Ovary (tissue), 10 donors: ENCODE results near the gene TSPAN32. TPM values are rescaled to one million over a fixed set of nuclear protein-coding genes. Genes with fewer than 3 reads are reported as not detected.
A peak's percentile ranks its signal among the peaks of the same experiment; 100 is the strongest.

ENCODE experiments used
- DNase-seq, 5 donors: peaks; one replicate each; pipeline ENCODE4 v3.0.0-alpha.2; 2019 to 2020
- H3K27ac ChIP-seq, 2 donors: fragments of 200-600 bp; one replicate each; pipeline versions ENCODE4 v1.5.1 to v1.8.0; 2019 to 2022
- H3K27me3 ChIP-seq: fragments of 200-600 bp; one replicate; pipeline ENCODE4 v1.8.0; 2022
- H3K36me3 ChIP-seq: fragments of 200-600 bp; sonication (generic); one replicate; pipeline ENCODE4 v1.5.1; 2019
- H3K4me1 ChIP-seq: one replicate; pipeline ENCODE4 v1.8.1; 2013; ENCODE audit warnings: mild to moderate bottlenecking, moderate library complexity; ENCODE audit not compliant: insufficient read depth
- H3K4me3 ChIP-seq: fragments of 200-600 bp; sonication (generic); one replicate; pipeline ENCODE4 v1.5.1; 2017
- H3K9me3 ChIP-seq, 2 donors: fragments of 200-600 bp in 1 of 2; sonication (generic) in 1 of 2; one replicate each; pipeline versions ENCODE4 v1.5.1 to v1.8.1; 2013 to 2019; ENCODE audit warnings: mild to moderate bottlenecking in 1 of 2, moderate library complexity in 1 of 2
- CTCF ChIP-seq, 3 donors: fragments of 450-650 bp in 2 of 3; fragments of 200-600 bp in 1 of 3; IDR thresholded peaks; one replicate each; pipeline versions ENCODE4 v1.5.1 to v1.8.0; 2016 to 2022; ENCODE audit warnings: antibody characterized with exemption in 3 of 3, mild to moderate bottlenecking in 1 of 3
- EP300 ChIP-seq: sonication (generic); formaldehyde crosslinking; IDR thresholded peaks from one replicate; pipeline ENCODE4 v1.6.1; 2017; ENCODE audit warnings: antibody characterized with exemption
- POLR2A ChIP-seq: fragments of 450-650 bp; IDR thresholded peaks from one replicate; pipeline ENCODE4 v1.6.1; 2017; ENCODE audit warnings: antibody characterized with exemption, mild to moderate bottlenecking, moderate library complexity
- WGBS, 3 donors: extraction: QIAGEN DNeasy Blood & Tissue Kit in 1 of 3; methylation state at CpG; one replicate each; pipeline versions ENCODE4 v1.1.5 to v1.1.7; 2013 to 2017; 5-methylcytosine and 5-hydroxymethylcytosine counted together
- intact Hi-C, 4 donors: fragments of 100-400 bp; cut with DNase I; formaldehyde crosslinking; loops; one replicate each; pipeline versions ENCODE4 v1.11.0 to v1.15.1; 2022 to 2023
- long read RNA-seq, 3 donors: library from polyadenylated mRNA in 2 of 3; unstranded in 2 of 3; transcript quantifications; one replicate each; pipeline ENCODE4 v2.0.0 and lab custom pipeline, GENCODE V29; 2021 to 2026
- polyA plus RNA-seq, 2 donors: library from polyadenylated mRNA; stranded (reverse); fragments of 200-250 nt in 1 of 2; fragments of 350-450 nt in 1 of 2; fragmentation: Illumina TruSeq in 1 of 2; extraction: RNeasy Lipid Tissue Mini Kit (QIAGEN cat#74804) in 1 of 2; gene quantifications; one replicate each; pipeline ENCODE4 v1.2.3, GENCODE V29; 2013 to 2014
- total RNA-seq, 7 donors: library from RNA; depleted of rRNA in 2 of 7; stranded (reverse); fragments of >200 nt in 2 of 7; fragmentation: NEBNext Ultra II Directional in 3 of 7; extraction: Animal tissue kit (Norgen Biotek cat#: 25700) in 3 of 7; gene quantifications; one replicate each; pipeline versions ENCODE4 v1.1.0 to v1.2.4, GENCODE V29; 2016 to 2023
- donor health status: DM: no; HTN: no; CAD: no; lungs with moderate emphysema.
- donor health status: DM: no; HTN: no; CAD: no.
- donor health status: Bipolar disorder and iron deficiency.
- donor health status: DM: yes; HTN: yes; CAD: no.
- donor health status: DM: no; HTN: no; CAD: no.
- donor health status: DM: yes; HTN: yes; CAD: no.

Gene TSPAN32
- total RNA-seq (1 to 10 TPM in 3 of 7 donors, under 1 TPM in 3, not detected in 1; 0.63 to 3.9 (median 1.3) TPM), polyA plus RNA-seq (1 to 10 TPM in 1 of 2 donors, not detected in 1; 1.3 TPM)
- long read RNA-seq, donor 1, partial matches to known transcripts, result 1 of 3 reads
- long read RNA-seq, donor 1, other reads (novel, unspliced or antisense), result 2 of 3 reads
- long read RNA-seq, donor 2, result 0 reads
- long read RNA-seq, donor 3, partial matches to known transcripts, result 0 of 3 reads
- long read RNA-seq, donor 3, other reads (novel, unspliced or antisense), result 3 of 3 reads

GRCh38 chr11:2301631-2302305 lies at the start of gene TSPAN32, which contains the start of gene C11orf21:
TSPAN32 (plus strand) TSS chr11:2302013; CDS start chr11:2302150, 137 bp downstream.
C11orf21 (minus strand) TSS chr11:2301918; CDS start chr11:2301808, 110 bp downstream.
- Histone ChIP-seq H3K9me3 (no peaks in the 10 kb centered on the region), H3K4me1 (peaks cover 19% of the 10 kb centered on the region), H3K27ac (no peak within 1 kb of the TSS), H3K4me3 (no peak within 1 kb of the TSS), H3K27me3 (no peaks in the 10 kb centered on the region), H3K36me3 (no peaks in the 10 kb centered on the region)
- intact Hi-C loops, result loop anchor here in 3 of 4 donors (5.0 to 10.0 kb wide), 3 partner anchors 104 to 1419 kb away; no protein-coding TSS in a partner anchor
- WGBS, 3 donors, result 53 to 59% (median 59%) methylated on average over 16 of the region's 16 CpGs
- DNase-seq, result peak in 2 of 5 donors; percentile 19 to 25
- TF ChIP-seq POLR2A (no peak), EP300 (no peak), CTCF (IDR thresholded peaks at IDR 0.05) (no peak)

GRCh38 chr11:2252018-2252417 lies 49.8 kb upstream of the TSPAN32 start:
- WGBS, 3 donors, result 82 to 86% (median 84%) methylated on average over 6 of the region's 6 CpGs
- intact Hi-C loops, result no loop called here

GRCh38 chr11:2256293-2256913 lies 45.4 kb upstream of the TSPAN32 start:
- H3K27ac ChIP-seq, result no peak overlapping the region
- 75 to 85% (median 78%) methylated on average over 14 of the region's 14 CpGs for WGBS, 3 donors
- no peaks in the 10 kb centered on the region for H3K36me3 ChIP-seq
- H3K4me1 ChIP-seq, result no peaks in the 10 kb centered on the region
- no peak overlapping the region for H3K4me3 ChIP-seq
- intact Hi-C loops, result no loop called here
- H3K27me3 ChIP-seq, result no peaks in the 10 kb centered on the region
- no peak for DNase-seq
- no peaks in the 10 kb centered on the region for H3K9me3 ChIP-seq
- TF ChIP-seq POLR2A (no peak), EP300 (no peak), CTCF (IDR thresholded peaks at IDR 0.05) (no peak)

More at GRCh38 chr11:2252018-2252417, 49.8 kb upstream of the TSPAN32 start:
- Histone ChIP-seq H3K4me3 (no peak overlapping the region), H3K27me3 (no peaks in the 10 kb centered on the region), H3K36me3 (no peaks in the 10 kb centered on the region), H3K9me3 (no peaks in the 10 kb centered on the region), H3K4me1 (no peaks in the 10 kb centered on the region), H3K27ac (no peak overlapping the region)
- TF ChIP-seq CTCF (IDR thresholded peaks at IDR 0.05), result no peak
- TF ChIP-seq EP300, result no peak
- no peak for TF ChIP-seq POLR2A
- no peak for DNase-seq

GRCh38 chr11:2256951-2257700 lies 44.7 kb upstream of the TSPAN32 start:
- Histone ChIP-seq H3K9me3 (no peaks in the 10 kb centered on the region), H3K27me3 (no peaks in the 10 kb centered on the region), H3K36me3 (no peaks in the 10 kb centered on the region), H3K4me3 (no peak overlapping the region), H3K4me1 (no peaks in the 10 kb centered on the region), H3K27ac (no peak overlapping the region)
- DNase-seq, result peak in 3 of 5 donors; percentile 7 to 19 (median 14)
- TF ChIP-seq EP300 (no peak), CTCF (IDR thresholded peaks at IDR 0.05) (no peak), POLR2A (no peak)
- WGBS, 3 donors, result 72 to 79% (median 78%) methylated on average over 23 to 31 of the region's 31 CpGs
- intact Hi-C loops, result no loop called here
